Aorta (tissue), 5 donors: ENCODE measurements around the gene MFF. TPM values are rescaled to one million over a fixed set of nuclear protein-coding genes. Genes with fewer than 3 reads are reported as not detected.
"Not testable (repeated sequence)": the region's sequence is repeated elsewhere in the genome, so short reads cannot be mapped to it uniquely, and the experiment has no call there.

Source experiments
- ATAC-seq: fragments of 200-7000 bp; cut with Tn5 transposase; one replicate; pipeline ENCODE4 v1.9.1; 2022; ENCODE audit warnings: moderate library complexity; ENCODE audit not compliant: low FRiP score
- DNase-seq, 2 donors: peaks; one replicate each; pipeline ENCODE4 v3.0.0-alpha.2; 2020
- H3K27ac ChIP-seq, 2 donors: one replicate each; pipeline ENCODE4 v1.5.1; 2013; ENCODE audit warnings: low read length in 2 of 2, mild to moderate bottlenecking in 2 of 2, moderate library complexity in 2 of 2, control low read depth in 1 of 2, inconsistent platforms in 1 of 2, low read depth in 1 of 2
- H3K27me3 ChIP-seq, 2 donors: one replicate each; pipeline ENCODE4 v1.6.1; 2013; ENCODE audit warnings: control low read depth in 1 of 2, low read length in 1 of 2, mild to moderate bottlenecking in 1 of 2, moderate library complexity in 1 of 2; ENCODE audit not compliant: insufficient read depth in 2 of 2, control insufficient read depth in 1 of 2
- H3K36me3 ChIP-seq, 2 donors: one replicate each; pipeline ENCODE4 v1.6.1; 2013; ENCODE audit warnings: control low read depth in 1 of 2, low read length in 1 of 2, mild to moderate bottlenecking in 1 of 2; ENCODE audit not compliant: insufficient read depth in 2 of 2, control insufficient read depth in 1 of 2
- H3K4me1 ChIP-seq, 2 donors: one replicate each; pipeline ENCODE4 v1.6.1; 2013; ENCODE audit warnings: low read length in 2 of 2, control low read depth in 1 of 2, mild to moderate bottlenecking in 1 of 2, moderate library complexity in 1 of 2; ENCODE audit not compliant: insufficient read depth in 2 of 2, control insufficient read depth in 1 of 2
- H3K4me3 ChIP-seq, 2 donors: one replicate each; pipeline ENCODE4 v1.5.1; 2013; ENCODE audit warnings: low read length in 2 of 2, control low read depth in 1 of 2, mild to moderate bottlenecking in 1 of 2
- H3K9me3 ChIP-seq: one replicate; pipeline ENCODE4 v1.6.1; 2013; ENCODE audit warnings: mild to moderate bottlenecking, low read length; ENCODE audit not compliant: control insufficient read depth
- WGBS, 2 donors: extraction: QIAGEN DNeasy Blood & Tissue Kit; methylation state at CpG; one replicate each; pipeline ENCODE4 v1.1.7; 2013; 5-methylcytosine and 5-hydroxymethylcytosine counted together
- intact Hi-C, 2 donors: fragments of 100-400 bp; cut with DNase I; formaldehyde crosslinking; loops; one replicate each; pipeline versions ENCODE4 v1.14.2 to v1.15.0; 2022
- polyA plus RNA-seq, 2 donors: library from polyadenylated mRNA; stranded (reverse); fragments of 200-250 nt; gene quantifications; one replicate each; pipeline ENCODE4 v1.2.3, GENCODE V29; 2013
- total RNA-seq, 2 donors: library from RNA; stranded (reverse); fragmentation: NEBNext Ultra II Directional; extraction: Animal tissue kit (Norgen Biotek cat#: 25700); gene quantifications; one replicate each; pipeline ENCODE4 v1.2.1, GENCODE V29; 2021
- donor health status: healthy with polysubstance abuse.
- donor health status: Bipolar disorder and iron deficiency.
- donor health status: DM: no; HTN: no; CAD: no.
- donor health status: DM: no; HTN: no; CAD: no.
- donor health status: DM: yes; HTN: yes; CAD: no.

The MFF gene
- total and polyA plus RNA-seq, 4 donors, result 57.4 to 119 (median 87.2) TPM

- Histone ChIP-seq H3K36me3 (peaks cover 0 to 5% of the 10 kb centered on the region in 2 donors), H3K4me3 (no peak overlapping the region), H3K27me3 (no peaks in the 10 kb centered on the region), H3K27ac (no peak overlapping the region), H3K9me3 (no peaks in the 10 kb centered on the region), H3K4me1 (no peaks in the 10 kb centered on the region)
- WGBS, 2 donors, result 73 to 77% methylated on average over 2 of the region's 2 CpGs
- ATAC-seq (no peak), DNase-seq (no peak)
- intact Hi-C loops, result no loop called here
Measured at GRCh38 chr2:227341553-227341952, 16.5 kb downstream of the MFF start.

DNA sequence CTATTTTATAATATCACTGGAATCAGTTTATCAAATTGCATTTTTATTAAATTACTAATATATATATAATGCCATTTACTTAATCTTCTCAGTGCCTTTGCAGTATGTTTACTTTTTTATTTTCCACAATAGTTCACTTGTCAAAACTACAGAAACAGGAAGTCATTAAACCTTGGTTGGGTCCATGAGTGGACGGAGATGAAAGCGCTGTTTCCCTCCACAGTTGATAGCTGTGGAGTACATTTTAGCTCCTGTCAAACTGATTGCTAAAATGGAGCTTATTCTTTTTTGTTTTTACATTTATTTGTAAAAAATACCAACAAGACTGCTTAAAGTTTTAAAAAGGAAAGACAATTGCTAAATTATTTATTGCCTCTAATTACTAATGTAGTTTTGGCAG lies 19.2 kb downstream of the MFF start:
- no peak for ATAC-seq
- intact Hi-C loops, result no loop called here
- no peaks in the 10 kb centered on the region for H3K27me3 ChIP-seq
- no peaks in the 10 kb centered on the region for H3K9me3 ChIP-seq
- H3K27ac ChIP-seq, result no peak overlapping the region
- 88 to 89% methylated on average over 2 of the region's 2 CpGs for WGBS, 2 donors
- H3K4me3 ChIP-seq, result no peak overlapping the region
- no peak for DNase-seq
- H3K36me3 ChIP-seq, result peaks cover 0 to 4% of the 10 kb centered on the region in 2 donors
- no peaks in the 10 kb centered on the region for H3K4me1 ChIP-seq

DNA sequence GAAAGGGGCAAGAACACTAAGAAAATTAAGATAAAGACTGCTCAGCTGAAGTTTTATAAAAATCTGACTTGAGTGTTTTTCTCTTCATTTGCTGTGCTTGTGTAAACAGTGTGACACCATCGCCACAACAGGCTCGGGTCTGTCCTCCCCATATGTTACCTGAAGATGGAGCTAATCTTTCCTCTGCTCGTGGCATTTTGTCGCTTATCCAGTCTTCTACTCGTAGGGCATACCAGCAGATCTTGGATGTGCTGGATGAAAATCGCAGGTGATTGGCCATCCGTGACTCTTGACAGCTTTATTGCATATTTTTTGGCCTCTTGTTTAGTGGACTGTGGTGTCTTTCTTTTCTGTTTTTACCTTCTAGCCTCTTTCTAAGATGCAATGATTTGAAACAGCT lies 22.1 kb downstream of the MFF start:
- no peaks in the 10 kb centered on the region for H3K27me3 ChIP-seq
- H3K9me3 ChIP-seq, result no peaks in the 10 kb centered on the region
- H3K4me1 ChIP-seq, result no peaks in the 10 kb centered on the region
- DNase-seq (no peak), ATAC-seq (no peak)
- H3K27ac ChIP-seq, result no peak overlapping the region
- H3K36me3 ChIP-seq, result peaks cover 0 to 2% of the 10 kb centered on the region in 2 donors
- H3K4me3 ChIP-seq, result no peak overlapping the region
- intact Hi-C loops, result no loop called here
- 74 to 76% methylated on average over 7 of the region's 7 CpGs for WGBS, 2 donors

GRCh38 chr2:227348324-227348723 lies 23.3 kb downstream of the MFF start:
- Histone ChIP-seq H3K27me3 (no peaks in the 10 kb centered on the region), H3K36me3 (peaks cover 2 to 3% of the 10 kb centered on the region in 2 donors), H3K27ac (no peak overlapping the region), H3K9me3 (no peaks in the 10 kb centered on the region), H3K4me1 (no peaks in the 10 kb centered on the region), H3K4me3 (no peak overlapping the region)
- intact Hi-C loops, result no loop called here
- ATAC-seq (no peak), DNase-seq (no peak)
- 98% methylated on average over 2 of the region's 2 CpGs for WGBS, 2 donors

DNA sequence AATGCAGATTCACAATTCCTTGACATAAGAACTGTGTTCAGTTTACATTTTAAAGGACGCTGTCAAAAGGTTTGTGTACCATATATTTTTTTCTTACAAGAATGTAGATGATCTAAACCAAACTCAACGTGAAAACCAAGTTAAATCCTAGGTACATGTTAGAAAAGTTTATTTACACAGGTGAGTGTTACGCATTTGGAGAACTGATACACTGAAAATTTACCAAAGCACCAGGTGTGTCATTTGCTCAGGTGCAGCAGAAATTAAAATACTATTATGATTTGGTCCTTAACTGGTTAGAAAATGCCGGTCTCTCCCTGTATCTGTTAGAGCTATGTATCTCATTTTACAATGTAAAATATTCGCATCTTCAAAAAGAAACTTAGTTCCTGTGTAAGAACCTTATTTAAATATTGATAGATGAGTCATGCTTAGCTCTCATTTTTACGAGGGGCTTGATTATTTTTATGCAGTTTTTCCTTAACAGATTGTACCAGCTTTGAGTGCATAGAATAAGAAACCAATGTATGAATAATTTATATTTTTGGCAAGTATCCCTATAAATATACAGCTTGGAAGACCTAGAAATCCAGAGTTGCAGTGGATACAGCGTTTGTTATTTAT lies 25.1 kb downstream of the MFF start:
- no peak overlapping the region for H3K4me3 ChIP-seq
- H3K4me1 ChIP-seq, result no peaks in the 10 kb centered on the region
- 91% methylated on average over 7 of the region's 7 CpGs for WGBS, 2 donors
- ATAC-seq (no peak), DNase-seq (no peak)
- intact Hi-C loops, result no loop called here
- H3K27ac ChIP-seq, result no peak overlapping the region
- no peaks in the 10 kb centered on the region for H3K27me3 ChIP-seq
- H3K9me3 ChIP-seq, result no peaks in the 10 kb centered on the region
- peaks cover 2 to 3% of the 10 kb centered on the region in 2 donors for H3K36me3 ChIP-seq

- Histone ChIP-seq H3K27ac (no peak overlapping the region), H3K36me3 (peaks cover 3 to 4% of the 10 kb centered on the region in 2 donors)
- DNase-seq, result no peak
Measured at GRCh38 chr2:227351639-227352038, 26.6 kb downstream of the MFF start.

GRCh38 chr2:227360351-227360750 lies 35.3 kb downstream of the MFF start:
- Histone ChIP-seq H3K27ac (no peak overlapping the region), H3K9me3 (no peaks in the 10 kb centered on the region), H3K36me3 (peaks cover 0 to 4% of the 10 kb centered on the region in 2 donors), H3K4me1 (no peaks in the 10 kb centered on the region), H3K4me3 (no peak overlapping the region), H3K27me3 (no peaks in the 10 kb centered on the region)
- intact Hi-C loops, result no loop called here
- WGBS, 2 donors, result 70 to 75% methylated on average over 5 of the region's 5 CpGs
- ATAC-seq (no peak), DNase-seq (no peak)

More at GRCh38 chr2:227351639-227352038, 26.6 kb downstream of the MFF start:
- 74 to 75% methylated on average over 4 of the region's 4 CpGs for WGBS, 2 donors
- H3K27me3 ChIP-seq, result no peaks in the 10 kb centered on the region
- no peaks in the 10 kb centered on the region for H3K9me3 ChIP-seq
- no peaks in the 10 kb centered on the region for H3K4me1 ChIP-seq
- ATAC-seq, result no peak
- intact Hi-C loops, result no loop called here
- no peak overlapping the region for H3K4me3 ChIP-seq

DNA sequence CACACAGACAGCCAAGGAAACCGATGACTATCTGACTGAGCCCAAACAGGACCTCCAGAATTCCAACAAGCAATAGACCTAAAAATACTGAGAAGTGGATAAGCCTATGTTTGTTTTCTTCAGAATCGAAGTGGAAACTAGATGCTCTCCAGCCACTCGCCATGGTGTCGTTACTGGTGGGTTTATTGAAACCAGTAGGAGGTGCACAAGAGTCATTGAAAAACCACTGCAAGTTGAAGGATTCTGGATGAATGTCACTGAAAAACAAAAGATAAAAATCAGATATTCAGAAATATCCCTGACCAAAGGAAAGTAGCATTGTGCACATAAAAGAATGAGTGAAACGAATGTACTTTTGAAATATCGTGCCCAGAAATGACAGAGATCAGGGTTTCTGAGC lies 38.7 kb downstream of the MFF start:
- intact Hi-C loops, result no loop called here
- Histone ChIP-seq H3K9me3 (no peaks in the 10 kb centered on the region), H3K36me3 (peaks cover 0 to 2% of the 10 kb centered on the region in 2 donors), H3K27me3 (no peaks in the 10 kb centered on the region), H3K27ac (no peak overlapping the region), H3K4me3 (no peak overlapping the region), H3K4me1 (no peaks in the 10 kb centered on the region)
- DNase-seq (no peak), ATAC-seq (no peak)
- 82 to 85% methylated on average over 6 of the region's 6 CpGs for WGBS, 2 donors

DNA sequence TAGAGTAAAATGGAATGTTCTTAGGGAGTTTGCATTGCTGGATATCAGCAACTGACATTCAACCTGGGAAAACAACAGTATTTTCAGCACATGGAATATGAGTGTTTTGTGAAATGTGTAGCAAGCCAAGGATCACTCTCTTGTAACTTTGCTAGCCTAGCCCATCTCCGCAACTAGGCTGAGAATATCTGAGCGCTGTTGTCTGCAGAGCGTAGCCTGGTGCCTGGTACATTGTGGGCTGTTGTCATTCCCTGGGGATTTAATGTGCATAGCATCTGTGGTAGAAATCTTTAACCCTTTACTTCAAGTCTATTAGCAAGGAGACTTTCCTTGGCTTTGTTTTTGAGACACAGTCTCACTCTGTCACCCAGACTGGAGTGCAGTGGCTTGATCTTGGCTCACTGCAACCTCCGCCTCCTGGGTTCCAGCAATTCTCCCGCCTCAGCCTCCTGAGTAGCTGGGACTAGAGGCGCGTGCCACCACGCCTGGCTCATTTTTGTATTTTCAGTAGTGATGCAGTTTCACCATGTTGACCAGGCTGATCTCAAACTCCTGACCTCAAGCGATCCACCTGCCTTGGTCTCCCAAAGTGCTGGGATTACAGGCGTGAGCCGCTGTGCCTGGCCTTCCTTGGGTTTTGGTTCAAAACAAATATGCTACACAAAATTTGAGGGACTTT lies 39.7 kb downstream of the MFF start:
- not testable (repeated sequence) for H3K36me3 ChIP-seq, H3K4me1 ChIP-seq, ATAC-seq, H3K4me3 ChIP-seq, H3K9me3 ChIP-seq, H3K27me3 ChIP-seq, DNase-seq
- WGBS, 2 donors, result 45 to 52% methylated on average over 11 of the region's 11 CpGs
- H3K27ac ChIP-seq, result peak overlapping the region in 1 of 2 donors; percentile 33
- intact Hi-C loops, result loop anchor here (5.0 kb wide), 1 partner anchor 37 kb away; the partner anchor contains the start of gene MFF (in 2 of the 2)
